OCI-LY7 (cell line): ENCODE data around the gene PRKG1.

Source experiments
- CTCF ChIP-seq: fragments of 200-600 bp; sonication (generic); conservative IDR thresholded peaks from 2 replicates; pipeline ENCODE4 v1.5.1; 2014; ENCODE audit warnings: mild to moderate bottlenecking, antibody characterized with exemption, low read length, moderate library complexity, mixed read lengths
- EZH2phosphoT487 ChIP-seq: fragments of 200-600 bp; sonication (generic); IDR thresholded peaks from 2 replicates; pipeline ENCODE4 v1.6.1; 2018; ENCODE audit warnings: low read depth, borderline replicate concordance, mild to moderate bottlenecking, mixed run types, antibody characterized with exemption, low read length, moderate library complexity, mixed read lengths

GRCh38 chr10:51147644-51148399 is 73.5 kb downstream of the PRKG1 start:
- TF ChIP-seq CTCF, result no peak
- TF ChIP-seq EZH2phosphoT487, result no peak
